ENCODE measurements around the gene P3H1. TPM values are rescaled to one million over a fixed set of nuclear protein-coding genes. Genes with fewer than 3 reads are reported as not detected.
A peak's percentile ranks its signal among the peaks of the same experiment; 100 is the strongest.
"Not testable (repeated sequence)": the region's sequence is repeated elsewhere in the genome, so short reads cannot be mapped to it uniquely, and the experiment has no call there.

The P3H1 gene
- total RNA-seq, 1 experiment from 2014 or later = 84.8 TPM

DNA sequence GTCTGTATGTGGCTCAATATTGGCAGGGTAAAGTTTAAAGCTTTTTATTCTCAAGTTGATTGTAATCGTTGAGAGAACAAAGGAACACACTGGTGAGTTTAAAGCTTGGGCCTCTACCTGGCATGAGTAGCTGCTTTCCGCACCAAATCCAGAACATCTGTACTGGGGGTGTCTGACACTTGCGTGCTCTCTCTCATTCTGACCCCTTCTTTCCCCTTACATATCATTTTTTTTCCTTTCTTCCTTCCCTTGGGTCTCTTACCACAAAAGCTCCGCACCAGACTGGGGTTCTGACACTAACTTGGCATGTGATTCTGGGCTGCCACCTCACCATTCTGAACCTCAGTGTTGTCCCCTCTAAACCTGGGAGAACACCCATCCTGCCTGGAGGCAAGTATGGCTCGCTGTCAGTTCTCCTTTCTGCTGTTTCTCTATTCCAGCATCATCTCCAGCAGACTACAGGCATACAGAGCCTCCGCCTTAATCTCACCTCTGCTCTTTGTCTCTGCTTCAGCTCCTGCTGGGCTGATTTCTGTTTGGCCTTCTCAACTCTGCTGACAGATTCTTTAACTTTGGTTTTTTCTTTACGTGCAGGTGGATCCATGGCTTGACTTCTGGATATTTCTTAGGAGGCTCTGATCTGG, 49.2 kb upstream of the P3H1 start:
- intact Hi-C loops (cut with micrococcal nuclease; ENCODE audit: unreplicated experiment) = no loop called here

DNA sequence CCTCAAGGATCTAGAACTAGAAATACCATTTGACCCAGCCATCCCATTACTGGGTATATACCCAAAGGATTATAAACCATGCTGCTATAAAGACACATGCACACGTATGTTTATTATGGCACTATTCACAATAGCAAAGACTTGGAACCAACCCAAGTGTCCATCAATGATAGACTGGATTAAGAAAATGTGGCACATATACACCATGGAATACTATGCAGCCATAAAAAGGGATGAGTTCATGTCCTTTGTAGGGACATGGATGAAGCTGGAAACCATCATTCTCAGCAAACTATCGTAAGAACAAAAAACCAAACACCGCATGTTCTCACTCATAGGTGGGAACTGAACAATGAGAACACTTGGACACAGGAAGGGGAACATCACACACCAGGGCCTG, 48.0 kb upstream of the P3H1 start:
- H3K9me3 ChIP-seq (ENCODE audit: control insufficient read depth, insufficient read depth, low read depth, low read length); CTCF ChIA-PET; BruUV-seq (replicated peaks); DNase-seq (ENCODE audit: low read depth, low spot score); in situ Hi-C loops (cut with HindIII; ENCODE audit: low pct_unique_long_range_greater_than_20kb, low sequenced_read_pairs); ATAC-seq; POLR2A ChIA-PET; H3K36me3 ChIP-seq (ENCODE audit: control insufficient read depth, insufficient read depth, low read length); H3K27ac ChIP-seq (ENCODE audit: low read length); H3K4me3 ChIP-seq (ENCODE audit: low read depth in 2 of 2, low read length in 2 of 2); H3K27me3 ChIP-seq (ENCODE audit: control insufficient read depth, insufficient read depth, low read length); intact Hi-C loops (cut with micrococcal nuclease; ENCODE audit: unreplicated experiment): not testable (repeated sequence)
- peaks cover 15% of the 10 kb centered on the region for H3K4me1 ChIP-seq (ENCODE audit: control insufficient read depth, insufficient read depth, low read length)

More for the DNA sequence above, 49.2 kb upstream of the P3H1 start:
- POLR2A ChIA-PET = no interaction called here
- in situ Hi-C loops (cut with HindIII; ENCODE audit: low pct_unique_long_range_greater_than_20kb, low sequenced_read_pairs) = no loop called here
- CTCF ChIA-PET = interaction anchor here (0.6 to 1.0 kb wide), 2 partner anchors 9 to 258 kb away, joined by 4 to 6 read pairs; no protein-coding TSS in a partner anchor
- TSS peak; percentile 86 for BruUV-seq (replicated peaks)
- peak; percentile 18 for DNase-seq (ENCODE audit: low read depth, low spot score)
- Histone ChIP-seq H3K27me3 (ENCODE audit: control insufficient read depth, insufficient read depth, low read length) (no peaks in the 10 kb centered on the region), H3K4me3 (ENCODE audit: low read depth in 2 of 2, low read length in 2 of 2) (peak overlapping the region; percentile 63 to 71), H3K27ac (ENCODE audit: low read length) (peak overlapping the region; percentile 87), H3K9me3 (ENCODE audit: control insufficient read depth, insufficient read depth, low read depth, low read length) (no peaks in the 10 kb centered on the region), H3K36me3 (ENCODE audit: control insufficient read depth, insufficient read depth, low read length) (no peaks in the 10 kb centered on the region; the same call in 1 of the 2 replicates), H3K4me1 (ENCODE audit: control insufficient read depth, insufficient read depth, low read length) (peaks cover 15% of the 10 kb centered on the region)
- TF ChIP-seq TCF7L2 (IDR thresholded peaks at IDR 0.05; ENCODE audit: low read depth, low read length) = no peak
- TF ChIP-seq POLR2AphosphoS5 (IDR thresholded peaks at IDR 0.05; ENCODE audit: low read depth, low read length) = no peak
- TF ChIP-seq, protein P1, sequence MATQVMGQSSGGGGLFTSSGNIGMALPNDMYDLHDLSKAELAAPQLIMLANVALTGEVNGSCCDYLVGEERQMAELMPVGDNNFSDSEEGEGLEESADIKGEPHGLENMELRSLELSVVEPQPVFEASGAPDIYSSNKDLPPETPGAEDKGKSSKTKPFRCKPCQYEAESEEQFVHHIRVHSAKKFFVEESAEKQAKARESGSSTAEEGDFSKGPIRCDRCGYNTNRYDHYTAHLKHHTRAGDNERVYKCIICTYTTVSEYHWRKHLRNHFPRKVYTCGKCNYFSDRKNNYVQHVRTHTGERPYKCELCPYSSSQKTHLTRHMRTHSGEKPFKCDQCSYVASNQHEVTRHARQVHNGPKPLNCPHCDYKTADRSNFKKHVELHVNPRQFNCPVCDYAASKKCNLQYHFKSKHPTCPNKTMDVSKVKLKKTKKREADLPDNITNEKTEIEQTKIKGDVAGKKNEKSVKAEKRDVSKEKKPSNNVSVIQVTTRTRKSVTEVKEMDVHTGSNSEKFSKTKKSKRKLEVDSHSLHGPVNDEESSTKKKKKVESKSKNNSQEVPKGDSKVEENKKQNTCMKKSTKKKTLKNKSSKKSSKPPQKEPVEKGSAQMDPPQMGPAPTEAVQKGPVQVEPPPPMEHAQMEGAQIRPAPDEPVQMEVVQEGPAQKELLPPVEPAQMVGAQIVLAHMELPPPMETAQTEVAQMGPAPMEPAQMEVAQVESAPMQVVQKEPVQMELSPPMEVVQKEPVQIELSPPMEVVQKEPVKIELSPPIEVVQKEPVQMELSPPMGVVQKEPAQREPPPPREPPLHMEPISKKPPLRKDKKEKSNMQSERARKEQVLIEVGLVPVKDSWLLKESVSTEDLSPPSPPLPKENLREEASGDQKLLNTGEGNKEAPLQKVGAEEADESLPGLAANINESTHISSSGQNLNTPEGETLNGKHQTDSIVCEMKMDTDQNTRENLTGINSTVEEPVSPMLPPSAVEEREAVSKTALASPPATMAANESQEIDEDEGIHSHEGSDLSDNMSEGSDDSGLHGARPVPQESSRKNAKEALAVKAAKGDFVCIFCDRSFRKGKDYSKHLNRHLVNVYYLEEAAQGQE (IDR thresholded peaks at IDR 0.05; ENCODE audit: insufficient read depth in 1 of 2, low read depth in 2 of 2, low read length in 1 of 2) = no peak
- TF ChIP-seq SIN3A (IDR thresholded peaks at IDR 0.05; ENCODE audit: borderline replicate concordance, insufficient read depth, low read depth, low read length) = no peak
- TF ChIP-seq, protein P2, sequence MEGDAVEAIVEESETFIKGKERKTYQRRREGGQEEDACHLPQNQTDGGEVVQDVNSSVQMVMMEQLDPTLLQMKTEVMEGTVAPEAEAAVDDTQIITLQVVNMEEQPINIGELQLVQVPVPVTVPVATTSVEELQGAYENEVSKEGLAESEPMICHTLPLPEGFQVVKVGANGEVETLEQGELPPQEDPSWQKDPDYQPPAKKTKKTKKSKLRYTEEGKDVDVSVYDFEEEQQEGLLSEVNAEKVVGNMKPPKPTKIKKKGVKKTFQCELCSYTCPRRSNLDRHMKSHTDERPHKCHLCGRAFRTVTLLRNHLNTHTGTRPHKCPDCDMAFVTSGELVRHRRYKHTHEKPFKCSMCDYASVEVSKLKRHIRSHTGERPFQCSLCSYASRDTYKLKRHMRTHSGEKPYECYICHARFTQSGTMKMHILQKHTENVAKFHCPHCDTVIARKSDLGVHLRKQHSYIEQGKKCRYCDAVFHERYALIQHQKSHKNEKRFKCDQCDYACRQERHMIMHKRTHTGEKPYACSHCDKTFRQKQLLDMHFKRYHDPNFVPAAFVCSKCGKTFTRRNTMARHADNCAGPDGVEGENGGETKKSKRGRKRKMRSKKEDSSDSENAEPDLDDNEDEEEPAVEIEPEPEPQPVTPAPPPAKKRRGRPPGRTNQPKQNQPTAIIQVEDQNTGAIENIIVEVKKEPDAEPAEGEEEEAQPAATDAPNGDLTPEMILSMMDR (IDR thresholded peaks at IDR 0.05) = no peak
- peak; percentile 12; the same call in 1 of the 2 replicates for ATAC-seq

DNA sequence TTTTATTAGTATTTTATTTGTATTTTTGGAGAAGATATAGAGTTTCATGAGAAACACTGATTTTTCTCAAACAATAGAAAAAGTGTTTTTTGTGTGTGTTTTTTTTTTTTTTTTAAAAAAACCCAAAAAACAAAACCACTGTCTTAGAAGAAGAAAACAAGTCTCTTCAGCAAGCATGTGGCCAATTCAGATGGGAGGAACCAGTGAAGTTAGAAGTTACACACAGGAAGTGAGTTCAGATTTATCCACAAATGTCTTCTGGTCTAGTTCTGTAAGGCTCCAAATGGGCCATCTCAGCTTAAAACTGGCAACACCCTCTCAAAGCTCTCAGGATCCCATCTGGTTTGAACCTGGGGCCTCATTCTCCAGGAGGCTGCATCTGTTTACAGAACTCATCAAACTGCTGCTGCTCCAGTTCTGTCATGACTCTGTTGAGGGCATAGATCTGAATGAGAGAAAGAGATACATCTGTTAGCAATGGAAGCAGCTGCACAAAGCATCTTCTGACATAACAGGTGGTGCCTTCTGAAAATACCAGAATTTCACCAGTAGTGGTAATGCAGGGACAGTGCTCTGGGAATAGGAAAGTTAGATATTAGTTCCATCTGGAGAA, 40.3 kb upstream of the P3H1 start:
- BruUV-seq (replicated peaks) = no TSS peak
- H3K36me3 ChIP-seq (ENCODE audit: control insufficient read depth, insufficient read depth, low read length) = no peaks in the 10 kb centered on the region
- CTCF ChIA-PET = interaction anchor here (0.7 kb wide), 1 partner anchor 9 kb away, joined by 6 read pairs; no protein-coding TSS in a partner anchor

More for the DNA sequence above, 40.3 kb upstream of the P3H1 start:
- no peaks in the 10 kb centered on the region for H3K27me3 ChIP-seq (ENCODE audit: control insufficient read depth, insufficient read depth, low read length)
- POLR2A ChIA-PET = no interaction called here
- no peak overlapping the region for H3K27ac ChIP-seq (ENCODE audit: low read length)
- no peaks in the 10 kb centered on the region for H3K9me3 ChIP-seq (ENCODE audit: control insufficient read depth, insufficient read depth, low read depth, low read length)
- H3K4me3 ChIP-seq (ENCODE audit: low read depth in 2 of 2, low read length in 2 of 2) = no peak overlapping the region
- in situ Hi-C loops (cut with HindIII; ENCODE audit: low pct_unique_long_range_greater_than_20kb, low sequenced_read_pairs) = no loop called here
- no peaks in the 10 kb centered on the region for H3K4me1 ChIP-seq (ENCODE audit: control insufficient read depth, insufficient read depth, low read length)
- intact Hi-C loops (cut with micrococcal nuclease; ENCODE audit: unreplicated experiment) = no loop called here
- ATAC-seq (no peak), DNase-seq (ENCODE audit: low read depth, low spot score) (no peak)
- TF ChIP-seq SIN3A (IDR thresholded peaks at IDR 0.05; ENCODE audit: borderline replicate concordance, insufficient read depth, low read depth, low read length) = no peak
- TF ChIP-seq POLR2AphosphoS5 (IDR thresholded peaks at IDR 0.05; ENCODE audit: low read depth, low read length) = no peak
- no peak for TF ChIP-seq TCF7L2 (IDR thresholded peaks at IDR 0.05; ENCODE audit: low read depth, low read length)
- TF ChIP-seq, protein P2 (IDR thresholded peaks at IDR 0.05) = no peak
- TF ChIP-seq, protein P1 (IDR thresholded peaks at IDR 0.05; ENCODE audit: insufficient read depth in 1 of 2, low read depth in 2 of 2, low read length in 1 of 2) = no peak
